ENCODE data around the gene IGDCC3. TPM values are rescaled to one million over a fixed set of nuclear protein-coding genes. Genes with fewer than 3 reads are reported as not detected.

The IGDCC3 gene
- total and polyA plus RNA-seq, 2 experiments from 2014 or later = not detected

- H3K4me3 ChIP-seq = no peak overlapping the region
- no peaks in the 10 kb centered on the region for H4K20me1 ChIP-seq (ENCODE audit: insufficient read depth)
- no peak overlapping the region for H3K27ac ChIP-seq
- no peaks in the 10 kb centered on the region for H3K36me3 ChIP-seq (ENCODE audit: low read depth)
- TF ChIP-seq EZH2 (IDR thresholded peaks at IDR 0.05; ENCODE audit: insufficient read depth, poor library complexity, severe bottlenecking) (no peak), EZH2phosphoT487 (IDR thresholded peaks at IDR 0.05; ENCODE audit: insufficient read depth, low read depth) (no peak)
- DNase-seq = no peak
- no peak overlapping the region for H3K4me2 ChIP-seq (ENCODE audit: unreplicated experiment)
- no peaks in the 10 kb centered on the region for H3K79me2 ChIP-seq (ENCODE audit: insufficient read depth)
- H2AFZ ChIP-seq = no peak overlapping the region
- 49 to 63% methylated on average over 5 of the region's 5 CpGs for WGBS, 2 experiments (ENCODE audit: low coverage in 1 of 2, low lambda C conversion rate in 2 of 2, missing lambda C conversion rate in 2 of 2)
- H3K9me2 ChIP-seq (ENCODE audit: insufficient read depth) = no peaks in the 10 kb centered on the region
- no peaks in the 10 kb centered on the region for H3K9me3 ChIP-seq (ENCODE audit: low read depth)
- H3K4me1 ChIP-seq (ENCODE audit: insufficient read depth) = no peaks in the 10 kb centered on the region
- in situ Hi-C loops (cut with MboI) = no loop called here
- no peaks in the 10 kb centered on the region for H3F3A ChIP-seq (ENCODE audit: insufficient read depth)
- H3K27me3 ChIP-seq (replicated peaks; ENCODE audit: insufficient read depth) = peaks cover 42% of the 10 kb centered on the region
- no peak overlapping the region for H3K9ac ChIP-seq
Measured at GRCh38 chr15:65383456-65383855, 5.7 kb upstream of the IGDCC3 start.

GRCh38 chr15:65382921-65383320 lies 5.1 kb upstream of the IGDCC3 start:
- no peak overlapping the region for H3K4me2 ChIP-seq (ENCODE audit: unreplicated experiment)
- H3K9me2 ChIP-seq (ENCODE audit: insufficient read depth) = no peaks in the 10 kb centered on the region
- 71 to 75% methylated on average over 9 of the region's 9 CpGs for WGBS, 2 experiments (ENCODE audit: low coverage in 1 of 2, low lambda C conversion rate in 2 of 2, missing lambda C conversion rate in 2 of 2)
- in situ Hi-C loops (cut with MboI) = no loop called here
- TF ChIP-seq EZH2phosphoT487 (IDR thresholded peaks at IDR 0.05; ENCODE audit: insufficient read depth, low read depth) (no peak), EZH2 (IDR thresholded peaks at IDR 0.05; ENCODE audit: insufficient read depth, poor library complexity, severe bottlenecking) (no peak)
- H3K9ac ChIP-seq = no peak overlapping the region
- no peak for DNase-seq
- no peaks in the 10 kb centered on the region for H4K20me1 ChIP-seq (ENCODE audit: insufficient read depth)
- H3K4me3 ChIP-seq = no peak overlapping the region
- H3K4me1 ChIP-seq (ENCODE audit: insufficient read depth) = no peaks in the 10 kb centered on the region
- no peaks in the 10 kb centered on the region for H3K79me2 ChIP-seq (ENCODE audit: insufficient read depth)
- H3K27me3 ChIP-seq (replicated peaks; ENCODE audit: insufficient read depth) = peaks cover 46% of the 10 kb centered on the region
- H3K27ac ChIP-seq = no peak overlapping the region
- H3F3A ChIP-seq (ENCODE audit: insufficient read depth) = no peaks in the 10 kb centered on the region
- H3K36me3 ChIP-seq (ENCODE audit: low read depth) = no peaks in the 10 kb centered on the region
- H2AFZ ChIP-seq = no peak overlapping the region
- no peaks in the 10 kb centered on the region for H3K9me3 ChIP-seq (ENCODE audit: low read depth)

- no peaks in the 10 kb centered on the region for H3K79me2 ChIP-seq (ENCODE audit: insufficient read depth)
- no peak for DNase-seq
- no peak for TF ChIP-seq EZH2phosphoT487 (IDR thresholded peaks at IDR 0.05; ENCODE audit: insufficient read depth, low read depth)
- TF ChIP-seq EZH2 (IDR thresholded peaks at IDR 0.05; ENCODE audit: insufficient read depth, poor library complexity, severe bottlenecking) = no peak
- no peak overlapping the region for H3K9ac ChIP-seq
- no peak overlapping the region for H3K4me3 ChIP-seq
- WGBS, 2 experiments (ENCODE audit: low coverage in 1 of 2, low lambda C conversion rate in 2 of 2, missing lambda C conversion rate in 2 of 2) = 41 to 47% methylated on average over 6 of the region's 6 CpGs
- H4K20me1 ChIP-seq (ENCODE audit: insufficient read depth) = no peaks in the 10 kb centered on the region
- H3K4me2 ChIP-seq (ENCODE audit: unreplicated experiment) = no peak overlapping the region
- H3K4me1 ChIP-seq (ENCODE audit: insufficient read depth) = no peaks in the 10 kb centered on the region
- H3F3A ChIP-seq (ENCODE audit: insufficient read depth) = no peaks in the 10 kb centered on the region
- no peaks in the 10 kb centered on the region for H3K9me3 ChIP-seq (ENCODE audit: low read depth)
- peaks cover 46% of the 10 kb centered on the region for H3K27me3 ChIP-seq (replicated peaks; ENCODE audit: insufficient read depth)
- no peak overlapping the region for H2AFZ ChIP-seq
- H3K36me3 ChIP-seq (ENCODE audit: low read depth) = no peaks in the 10 kb centered on the region
- H3K27ac ChIP-seq = no peak overlapping the region
- in situ Hi-C loops (cut with MboI) = no loop called here
- no peaks in the 10 kb centered on the region for H3K9me2 ChIP-seq (ENCODE audit: insufficient read depth)
Measured at GRCh38 chr15:65382146-65382491, 4.3 kb upstream of the IGDCC3 start.

- H3K27me3 ChIP-seq (replicated peaks; ENCODE audit: insufficient read depth) = peaks cover 49% of the 10 kb centered on the region
- H3K9ac ChIP-seq = no peak overlapping the region
- H3K4me2 ChIP-seq (ENCODE audit: unreplicated experiment) = no peak overlapping the region
- H3K9me2 ChIP-seq (ENCODE audit: insufficient read depth) = no peaks in the 10 kb centered on the region
- H3K36me3 ChIP-seq (ENCODE audit: low read depth) = no peaks in the 10 kb centered on the region
- H4K20me1 ChIP-seq (ENCODE audit: insufficient read depth) = no peaks in the 10 kb centered on the region
- in situ Hi-C loops (cut with MboI) = no loop called here
- no peak overlapping the region for H3K27ac ChIP-seq
- no peak overlapping the region for H2AFZ ChIP-seq
- TF ChIP-seq EZH2phosphoT487 (IDR thresholded peaks at IDR 0.05; ENCODE audit: insufficient read depth, low read depth) = no peak
- no peak overlapping the region for H3K4me3 ChIP-seq
- no peaks in the 10 kb centered on the region for H3K9me3 ChIP-seq (ENCODE audit: low read depth)
- no peaks in the 10 kb centered on the region for H3K4me1 ChIP-seq (ENCODE audit: insufficient read depth)
- H3K79me2 ChIP-seq (ENCODE audit: insufficient read depth) = no peaks in the 10 kb centered on the region
- no peaks in the 10 kb centered on the region for H3F3A ChIP-seq (ENCODE audit: insufficient read depth)
- 23 to 25% methylated on average over 1 of the region's 1 CpG for WGBS, 2 experiments (ENCODE audit: low coverage in 1 of 2, low lambda C conversion rate in 2 of 2, missing lambda C conversion rate in 2 of 2)
- no peak for DNase-seq
Measured at GRCh38 chr15:65381445-65382145, 3.8 kb upstream of the IGDCC3 start.

GRCh38 chr15:65379986-65380385 lies 2.2 kb upstream of the IGDCC3 start:
- no peak overlapping the region for H2AFZ ChIP-seq
- WGBS, 2 experiments (ENCODE audit: low coverage in 1 of 2, low lambda C conversion rate in 2 of 2, missing lambda C conversion rate in 2 of 2) = 43 to 50% methylated on average over 2 of the region's 2 CpGs
- no peaks in the 10 kb centered on the region for H4K20me1 ChIP-seq (ENCODE audit: insufficient read depth)
- in situ Hi-C loops (cut with MboI) = no loop called here
- H3K9ac ChIP-seq = no peak overlapping the region
- no peaks in the 10 kb centered on the region for H3K36me3 ChIP-seq (ENCODE audit: low read depth)
- no peak overlapping the region for H3K27ac ChIP-seq
- no peaks in the 10 kb centered on the region for H3K9me3 ChIP-seq (ENCODE audit: low read depth)
- peaks cover 64% of the 10 kb centered on the region for H3K27me3 ChIP-seq (replicated peaks; ENCODE audit: insufficient read depth)
- no peak for DNase-seq
- H3K4me3 ChIP-seq = no peak overlapping the region
- no peak for TF ChIP-seq EZH2 (IDR thresholded peaks at IDR 0.05; ENCODE audit: insufficient read depth, poor library complexity, severe bottlenecking)
- TF ChIP-seq EZH2phosphoT487 (IDR thresholded peaks at IDR 0.05; ENCODE audit: insufficient read depth, low read depth) = no peak
- no peaks in the 10 kb centered on the region for H3K4me1 ChIP-seq (ENCODE audit: insufficient read depth)
- no peaks in the 10 kb centered on the region for H3K9me2 ChIP-seq (ENCODE audit: insufficient read depth)
- no peaks in the 10 kb centered on the region for H3F3A ChIP-seq (ENCODE audit: insufficient read depth)
- H3K79me2 ChIP-seq (ENCODE audit: insufficient read depth) = no peaks in the 10 kb centered on the region
- no peak overlapping the region for H3K4me2 ChIP-seq (ENCODE audit: unreplicated experiment)
